ENCODE measurements around the gene CCL11.

- no peak for TF ChIP-seq CTCF (IDR thresholded peaks at IDR 0.05)
- TF ChIP-seq EZH2phosphoT487 (IDR thresholded peaks at IDR 0.05), result no peak
- TF ChIP-seq EZH2 (IDR thresholded peaks at IDR 0.05), result no peak
Observed at GRCh38 chr17:34300652-34301370, 15.3 kb downstream of the CCL11 start.
